ENCODE data around the gene TCF20.

The TCF20 gene

GRCh38 chr22:42317008-42317407 lies 46.6 kb upstream of the TCF20 start:
- TF ChIP-seq CTCF (IDR thresholded peaks at IDR 0.05), result no peak
- Histone ChIP-seq H3K27me3 (ENCODE audit: control insufficient read depth, insufficient read depth, low read length) (no peaks in the 10 kb centered on the region), H3K9me3 (ENCODE audit: control insufficient read depth, low read length) (no peaks in the 10 kb centered on the region), H3K36me3 (ENCODE audit: control insufficient read depth, insufficient read depth, low read length) (no peaks in the 10 kb centered on the region), H3K4me1 (peaks cover 2% of the 10 kb centered on the region), H2AFZ (no peak overlapping the region), H3K4me3 (ENCODE audit: low read depth, low read length) (no peak overlapping the region), H3K27ac (no peak overlapping the region), H3K79me2 (no peaks in the 10 kb centered on the region), H3K4me2 (ENCODE audit: low read length) (no peak overlapping the region), H3K9ac (no peak overlapping the region)

GRCh38 chr22:42315392-42315756 lies 44.9 kb upstream of the TCF20 start:
- Histone ChIP-seq H3K79me2 (no peaks in the 10 kb centered on the region), H3K9ac (no peak overlapping the region), H2AFZ (no peak overlapping the region), H3K4me3 (ENCODE audit: low read depth, low read length) (no peak overlapping the region), H3K27ac (no peak overlapping the region), H3K9me3 (ENCODE audit: control insufficient read depth, low read length) (no peaks in the 10 kb centered on the region), H3K4me1 (peaks cover 2% of the 10 kb centered on the region), H3K4me2 (ENCODE audit: low read length) (no peak overlapping the region), H3K27me3 (ENCODE audit: control insufficient read depth, insufficient read depth, low read length) (no peaks in the 10 kb centered on the region), H3K36me3 (ENCODE audit: control insufficient read depth, insufficient read depth, low read length) (no peaks in the 10 kb centered on the region)
- no peak for TF ChIP-seq CTCF (IDR thresholded peaks at IDR 0.05)

GRCh38 chr22:42314709-42315391 lies 44.4 kb upstream of the TCF20 start:
- Histone ChIP-seq H3K4me3 (ENCODE audit: low read depth, low read length) (no peak overlapping the region), H3K9me3 (ENCODE audit: control insufficient read depth, low read length) (no peaks in the 10 kb centered on the region), H3K27ac (no peak overlapping the region), H3K27me3 (ENCODE audit: control insufficient read depth, insufficient read depth, low read length) (no peaks in the 10 kb centered on the region), H3K4me1 (peaks cover 2% of the 10 kb centered on the region), H3K79me2 (no peaks in the 10 kb centered on the region), H2AFZ (no peak overlapping the region), H3K4me2 (ENCODE audit: low read length) (no peak overlapping the region), H3K36me3 (ENCODE audit: control insufficient read depth, insufficient read depth, low read length) (no peaks in the 10 kb centered on the region), H3K9ac (no peak overlapping the region)
- no peak for TF ChIP-seq CTCF (IDR thresholded peaks at IDR 0.05)

- Histone ChIP-seq H3K27ac (no peak overlapping the region), H3K9me3 (ENCODE audit: control insufficient read depth, low read length) (no peaks in the 10 kb centered on the region), H3K4me3 (ENCODE audit: low read depth, low read length) (no peak overlapping the region), H3K4me2 (ENCODE audit: low read length) (peak overlapping the region; percentile 13), H3K4me1 (peaks cover 2% of the 10 kb centered on the region), H2AFZ (peak overlapping the region; percentile 2), H3K9ac (no peak overlapping the region), H3K79me2 (no peaks in the 10 kb centered on the region), H3K27me3 (ENCODE audit: control insufficient read depth, insufficient read depth, low read length) (no peaks in the 10 kb centered on the region), H3K36me3 (ENCODE audit: control insufficient read depth, insufficient read depth, low read length) (no peaks in the 10 kb centered on the region)
- TF ChIP-seq CTCF (IDR thresholded peaks at IDR 0.05), result peak; percentile 38
Measured at GRCh38 chr22:42313804-42314581, 43.5 kb upstream of the TCF20 start.

Measured in parathyroid adenoma (tissue), 2 donors.